ENCODE data around the gene RGS6.

RGS6 gene

GRCh38 chr14:72154645-72155378 lies 222.6 kb downstream of the RGS6 start:
- DNase-seq (ENCODE audit: insufficient read length, low spot score) (no peak), FAIRE-seq (no peak)
- no peak for TF ChIP-seq POLR2A (IDR thresholded peaks at IDR 0.05; ENCODE audit: low read depth, low read length)

- DNase-seq (ENCODE audit: insufficient read length, low spot score) (no peak), FAIRE-seq (no peak)
- no peak for TF ChIP-seq POLR2A (IDR thresholded peaks at IDR 0.05; ENCODE audit: low read depth, low read length)
These were observed 223.3 kb downstream of the RGS6 start for GRCh38 chr14:72155379-72155993.

GRCh38 chr14:72164420-72165228 lies 232.4 kb downstream of the RGS6 start:
- FAIRE-seq (no peak), DNase-seq (ENCODE audit: insufficient read length, low spot score) (no peak)
- TF ChIP-seq POLR2A (IDR thresholded peaks at IDR 0.05; ENCODE audit: low read depth, low read length) = no peak

- DNase-seq (ENCODE audit: insufficient read length, low spot score) (no peak), FAIRE-seq (no peak)
- TF ChIP-seq POLR2A (IDR thresholded peaks at IDR 0.05; ENCODE audit: low read depth, low read length) = no peak
These were observed 233.0 kb downstream of the RGS6 start for GRCh38 chr14:72165229-72165698.

GRCh38 chr14:72169521-72169920 lies 237.3 kb downstream of the RGS6 start:
- no peak for TF ChIP-seq POLR2A (IDR thresholded peaks at IDR 0.05; ENCODE audit: low read depth, low read length)
- FAIRE-seq (no peak), DNase-seq (ENCODE audit: insufficient read length, low spot score) (no peak)

GRCh38 chr14:72172049-72172448 lies 239.8 kb downstream of the RGS6 start:
- no peak for TF ChIP-seq POLR2A (IDR thresholded peaks at IDR 0.05; ENCODE audit: low read depth, low read length)
- no peak for FAIRE-seq
- no peak for DNase-seq (ENCODE audit: insufficient read length, low spot score)

- no peak for FAIRE-seq
These were observed 240.4 kb downstream of the RGS6 start for GRCh38 chr14:72172597-72172996.

GRCh38 chr14:72173038-72173720 lies 240.9 kb downstream of the RGS6 start:
- no peak for TF ChIP-seq POLR2A (IDR thresholded peaks at IDR 0.05; ENCODE audit: low read depth, low read length)
- no peak for DNase-seq (ENCODE audit: insufficient read length, low spot score)
- no peak for FAIRE-seq

More at GRCh38 chr14:72172597-72172996, 240.4 kb downstream of the RGS6 start:
- no peak for TF ChIP-seq POLR2A (IDR thresholded peaks at IDR 0.05; ENCODE audit: low read depth, low read length)
- no peak for DNase-seq (ENCODE audit: insufficient read length, low spot score)

GRCh38 chr14:72177251-72177650 lies 245.0 kb downstream of the RGS6 start:
- DNase-seq (ENCODE audit: insufficient read length, low spot score) (no peak), FAIRE-seq (no peak)
- no peak for TF ChIP-seq POLR2A (IDR thresholded peaks at IDR 0.05; ENCODE audit: low read depth, low read length)

- FAIRE-seq (no peak), DNase-seq (ENCODE audit: insufficient read length, low spot score) (no peak)
- TF ChIP-seq POLR2A (IDR thresholded peaks at IDR 0.05; ENCODE audit: low read depth, low read length) = no peak
These were observed 246.3 kb downstream of the RGS6 start for GRCh38 chr14:72178517-72178916.

- FAIRE-seq (no peak), DNase-seq (ENCODE audit: insufficient read length, low spot score) (no peak)
- no peak for TF ChIP-seq POLR2A (IDR thresholded peaks at IDR 0.05; ENCODE audit: low read depth, low read length)
These were observed 250.6 kb downstream of the RGS6 start for GRCh38 chr14:72182708-72183432.

GRCh38 chr14:72183631-72184030 lies 251.4 kb downstream of the RGS6 start:
- DNase-seq (ENCODE audit: insufficient read length, low spot score) (no peak), FAIRE-seq (no peak)
- TF ChIP-seq POLR2A (IDR thresholded peaks at IDR 0.05; ENCODE audit: low read depth, low read length) = no peak

- TF ChIP-seq POLR2A (IDR thresholded peaks at IDR 0.05; ENCODE audit: low read depth, low read length) = no peak
- DNase-seq (ENCODE audit: insufficient read length, low spot score) (no peak), FAIRE-seq (no peak)
These were observed 254.3 kb downstream of the RGS6 start for GRCh38 chr14:72186523-72186922.
